ENCODE data around the gene ZNF428. TPM values are rescaled to one million over a fixed set of nuclear protein-coding genes. Genes with fewer than 3 reads are reported as not detected.
A peak's percentile ranks its signal among the peaks of the same experiment; 100 is the strongest.

ZNF428 gene
- total RNA-seq, 1 donor from 2014 or later: 39.1 TPM

GRCh38 chr19:43578787-43579186, 40.6 kb downstream of the ZNF428 start:
- ATAC-seq (no peak), DNase-seq (ENCODE audit: low spot score) (no peak)
- intact Hi-C loops (cut with DNase I): no loop called here

- intact Hi-C loops (cut with DNase I): no loop called here
- ATAC-seq (no peak), DNase-seq (ENCODE audit: low spot score) (no peak)
These were observed 43.2 kb downstream of the ZNF428 start for GRCh38 chr19:43575955-43576878.

GRCh38 chr19:43575156-43575950, 44.1 kb downstream of the ZNF428 start, which contains the start of the genes PINLYP and XRCC1:
Gene PINLYP (plus strand): TSS chr19:43575801. CDS start chr19:43577192, 1,391 bp downstream.
Gene XRCC1 (minus strand): TSS chr19:43575527. CDS start chr19:43575458, 69 bp downstream.
- intact Hi-C loops (cut with DNase I): no loop called here
- DNase-seq (ENCODE audit: low spot score): peak; percentile 98
- ATAC-seq: peak; percentile 99

- intact Hi-C loops (cut with DNase I): no loop called here
- no peak for ATAC-seq
- DNase-seq (ENCODE audit: low spot score): no peak
These were observed 44.8 kb downstream of the ZNF428 start for GRCh38 chr19:43574424-43575155.

- intact Hi-C loops (cut with DNase I): no loop called here
- ATAC-seq: no peak
- DNase-seq (ENCODE audit: low spot score): no peak
These were observed 47.2 kb downstream of the ZNF428 start for GRCh38 chr19:43572171-43572588.

GRCh38 chr19:43570174-43570791, 49.1 kb downstream of the ZNF428 start:
- DNase-seq (ENCODE audit: low spot score): no peak
- no peak for ATAC-seq
- intact Hi-C loops (cut with DNase I): no loop called here

GRCh38 chr19:43569657-43570056, 49.8 kb downstream of the ZNF428 start:
- DNase-seq (ENCODE audit: low spot score) (no peak), ATAC-seq (no peak)
- intact Hi-C loops (cut with DNase I): no loop called here

GRCh38 chr19:43564800-43565199, 54.6 kb downstream of the ZNF428 start:
- DNase-seq (ENCODE audit: low spot score) (no peak), ATAC-seq (no peak)
- intact Hi-C loops (cut with DNase I): no loop called here

GRCh38 chr19:43563816-43564457, 55.5 kb downstream of the ZNF428 start:
- intact Hi-C loops (cut with DNase I): no loop called here
- no peak for ATAC-seq
- DNase-seq (ENCODE audit: low spot score): no peak

GRCh38 chr19:43562698-43563241, 56.7 kb downstream of the ZNF428 start:
- ATAC-seq: peak; percentile 88
- DNase-seq (ENCODE audit: low spot score): peak; percentile 83
- intact Hi-C loops (cut with DNase I): no loop called here

- intact Hi-C loops (cut with DNase I): no loop called here
- DNase-seq (ENCODE audit: low spot score) (no peak), ATAC-seq (no peak)
These were observed 57.2 kb downstream of the ZNF428 start for GRCh38 chr19:43562226-43562697.

GRCh38 chr19:43561139-43561970, 58.1 kb downstream of the ZNF428 start:
- DNase-seq (ENCODE audit: low spot score) (no peak), ATAC-seq (no peak)
- intact Hi-C loops (cut with DNase I): no loop called here

GRCh38 chr19:43560687-43561086, 58.7 kb downstream of the ZNF428 start:
- ATAC-seq: no peak
- DNase-seq (ENCODE audit: low spot score): no peak
- intact Hi-C loops (cut with DNase I): no loop called here

All from sciatic nerve (tissue), 2 donors.